ENCODE data around the gene NFKB1. TPM values are rescaled to one million over a fixed set of nuclear protein-coding genes. Genes with fewer than 3 reads are reported as not detected.

Gene NFKB1
- total and polyA plus RNA-seq, 10 of the 15 experiments (the other 5 are each of a cell fraction or from before 2014, with no cell fraction given), result 8.7 to 110 (median 57.3) TPM

DNA sequence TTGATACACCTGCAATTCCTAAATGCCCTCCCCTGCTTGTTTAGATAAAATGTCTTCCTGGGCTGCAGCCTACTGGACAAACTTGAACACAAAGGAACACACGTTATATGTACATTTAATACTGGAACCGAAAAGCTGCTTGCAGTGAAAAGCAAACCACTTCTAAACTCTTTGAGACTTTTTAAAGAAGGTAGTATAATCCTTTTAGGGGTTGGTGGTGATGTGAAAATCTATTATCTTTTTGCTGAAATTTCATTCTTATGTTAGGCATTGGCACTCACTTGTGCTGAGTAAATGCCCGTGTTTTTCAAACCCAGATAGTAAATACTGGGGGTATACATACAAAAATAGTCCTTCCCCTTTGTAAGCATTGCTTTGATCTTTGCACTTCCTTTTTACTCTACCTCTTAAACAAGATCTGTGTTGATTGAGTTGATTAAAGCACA, 2.2 kb downstream of the NFKB1 start:
- TF ChIP-seq MEF2A (IDR thresholded peaks at IDR 0.05; ENCODE audit: insufficient read depth, low read depth, low read length) (no peak), NR2C1 (IDR thresholded peaks at IDR 0.05) (no peak), TBL1XR1 (IDR thresholded peaks at IDR 0.05; ENCODE audit: low read depth, low read length) (no peak), SPI1 (IDR thresholded peaks at IDR 0.05; ENCODE audit: borderline replicate concordance, insufficient read depth, low read depth, low read length) (peak; percentile 58), ZSCAN29 (IDR thresholded peaks at IDR 0.05) (no peak), MXI1 (IDR thresholded peaks at IDR 0.05; ENCODE audit: low read depth, low read length) (0 out of 2 replicates have a peak, but pooled peaks have one; percentile 8), POLR2AphosphoS5 (IDR thresholded peaks at IDR 0.05; ENCODE audit: low read length) (peak; percentile 38; the same call in 1 of the 2 replicates), YY1 (IDR thresholded peaks at IDR 0.05; ENCODE audit: low read depth, low read length) (0 out of 2 replicates have a peak, but pooled peaks have one; percentile 31), MYC (IDR thresholded peaks at IDR 0.05; ENCODE audit: insufficient read depth, insufficient read length, insufficient replicate concordance, low read length, severe bottlenecking) (no peak), TCF7 (IDR thresholded peaks at IDR 0.05; ENCODE audit: borderline replicate concordance) (peak; percentile 66), BHLHE40 (IDR thresholded peaks at IDR 0.05; ENCODE audit: borderline replicate concordance in 1 of 2, low read depth in 2 of 2, low read length in 1 of 2) (no peak)
- TF ChIP-seq, protein P1, sequence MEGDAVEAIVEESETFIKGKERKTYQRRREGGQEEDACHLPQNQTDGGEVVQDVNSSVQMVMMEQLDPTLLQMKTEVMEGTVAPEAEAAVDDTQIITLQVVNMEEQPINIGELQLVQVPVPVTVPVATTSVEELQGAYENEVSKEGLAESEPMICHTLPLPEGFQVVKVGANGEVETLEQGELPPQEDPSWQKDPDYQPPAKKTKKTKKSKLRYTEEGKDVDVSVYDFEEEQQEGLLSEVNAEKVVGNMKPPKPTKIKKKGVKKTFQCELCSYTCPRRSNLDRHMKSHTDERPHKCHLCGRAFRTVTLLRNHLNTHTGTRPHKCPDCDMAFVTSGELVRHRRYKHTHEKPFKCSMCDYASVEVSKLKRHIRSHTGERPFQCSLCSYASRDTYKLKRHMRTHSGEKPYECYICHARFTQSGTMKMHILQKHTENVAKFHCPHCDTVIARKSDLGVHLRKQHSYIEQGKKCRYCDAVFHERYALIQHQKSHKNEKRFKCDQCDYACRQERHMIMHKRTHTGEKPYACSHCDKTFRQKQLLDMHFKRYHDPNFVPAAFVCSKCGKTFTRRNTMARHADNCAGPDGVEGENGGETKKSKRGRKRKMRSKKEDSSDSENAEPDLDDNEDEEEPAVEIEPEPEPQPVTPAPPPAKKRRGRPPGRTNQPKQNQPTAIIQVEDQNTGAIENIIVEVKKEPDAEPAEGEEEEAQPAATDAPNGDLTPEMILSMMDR (IDR thresholded peaks at IDR 0.05 in 2 of 3, conservative IDR thresholded peaks at IDR 0.05 in 1 of 3; ENCODE audit: control insufficient read depth in 2 of 3, extremely low read depth in 1 of 3, insufficient read depth in 1 of 3, low read depth in 3 of 3, low read length in 3 of 3), result no peak
- in situ Hi-C loops (cut with MboI) (no loop called here), intact Hi-C loops (cut with micrococcal nuclease; ENCODE audit: unreplicated experiment) (loop anchor here (2.0 to 5.0 kb wide), 4 partner anchors 39 to 323 kb away; partner anchors contain the start of genes SLC39A8 and UBE2D3)
- CTCF ChIA-PET, result interaction anchor here (1.8 kb wide), 1 partner anchor 43 kb away, joined by 4 read pairs; no protein-coding TSS in a partner anchor
- Histone ChIP-seq H3K9me3 (replicated peaks; ENCODE audit: control insufficient read depth, insufficient read depth, low read length) (no peaks in the 10 kb centered on the region), H4K20me1 (ENCODE audit: control insufficient read depth, insufficient read depth) (no peaks in the 10 kb centered on the region), H3K79me2 (ENCODE audit: control insufficient read depth, insufficient read depth, low read length) (peaks cover 68% of the 10 kb centered on the region), H2AFZ (ENCODE audit: control insufficient read depth, low read depth, low read length) (no peak overlapping the region), H3K4me1 (ENCODE audit: control insufficient read depth, insufficient read depth, low read length) (peaks cover 3% of the 10 kb centered on the region; the same call in 1 of the 2 replicates), H3K27me3 (replicated peaks in 1 of 2; ENCODE audit: control insufficient read depth in 2 of 2, insufficient read depth in 2 of 2, low read length in 1 of 2) (no peaks in the 10 kb centered on the region), H3K36me3 (ENCODE audit: control insufficient read depth in 2 of 2, insufficient read depth in 2 of 2, low read length in 1 of 2) (no peaks in the 10 kb centered on the region), H3K9ac (ENCODE audit: control insufficient read depth, insufficient read depth, low read length) (peak overlapping the region; percentile 99), H3K4me2 (ENCODE audit: control insufficient read depth, insufficient read depth) (peak overlapping the region; percentile 70), H3K27ac (ENCODE audit: control insufficient read depth, insufficient read depth) (peak overlapping the region; percentile 97), H3K4me3 (peak overlapping the region; percentile 75)
- WGBS (ENCODE audit: insufficient coverage, insufficient replicate concordance, low lambda C conversion rate, missing lambda C conversion rate), result 0% methylated on average over 3 of the region's 3 CpGs
- ATAC-seq, result peak; percentile 12
- DNase-seq (ENCODE audit: low read depth, low spot score), result no peak
- POLR2A ChIA-PET, result interaction anchor here (0.6 to 1.8 kb wide), 5 partner anchors 34 to 366 kb away, joined by 3 to 4 read pairs (median 3); partner anchors contain the start of genes CISD2 and UBE2D3
- SMC1A ChIA-PET (ENCODE audit: uncharacterized antibody, unreplicated experiment), result interaction anchor here (1.1 to 2.5 kb wide), 9 partner anchors 8 to 76 kb away, joined by 3 to 9 read pairs (median 5); no protein-coding TSS in a partner anchor
- FAIRE-seq, result peak; percentile 13
- no TSS peak for BruUV-seq (replicated peaks)
- RAD21 ChIA-PET (ENCODE audit: unreplicated experiment), result interaction anchor here (0.8 to 0.9 kb wide), 3 partner anchors 17 to 40 kb away, joined by 3 to 4 read pairs (median 3); no protein-coding TSS in a partner anchor
